ENCODE data around the gene TSLP. TPM values are rescaled to one million over a fixed set of nuclear protein-coding genes. Genes with fewer than 3 reads are reported as not detected.

The TSLP gene
- total and polyA plus RNA-seq, 10 donors = 0.34 to 1.1 (median 0.52) TPM; not detected in 1

GRCh38 chr5:111121926-111122325 lies 50.4 kb downstream of the TSLP start:
- no peaks in the 10 kb centered on the region for H3K9me3 ChIP-seq
- TF ChIP-seq POLR2A (IDR thresholded peaks at IDR 0.05) = no peak
- TF ChIP-seq POLR2AphosphoS5 (IDR thresholded peaks at IDR 0.05) = no peak
- TF ChIP-seq, protein P1, sequence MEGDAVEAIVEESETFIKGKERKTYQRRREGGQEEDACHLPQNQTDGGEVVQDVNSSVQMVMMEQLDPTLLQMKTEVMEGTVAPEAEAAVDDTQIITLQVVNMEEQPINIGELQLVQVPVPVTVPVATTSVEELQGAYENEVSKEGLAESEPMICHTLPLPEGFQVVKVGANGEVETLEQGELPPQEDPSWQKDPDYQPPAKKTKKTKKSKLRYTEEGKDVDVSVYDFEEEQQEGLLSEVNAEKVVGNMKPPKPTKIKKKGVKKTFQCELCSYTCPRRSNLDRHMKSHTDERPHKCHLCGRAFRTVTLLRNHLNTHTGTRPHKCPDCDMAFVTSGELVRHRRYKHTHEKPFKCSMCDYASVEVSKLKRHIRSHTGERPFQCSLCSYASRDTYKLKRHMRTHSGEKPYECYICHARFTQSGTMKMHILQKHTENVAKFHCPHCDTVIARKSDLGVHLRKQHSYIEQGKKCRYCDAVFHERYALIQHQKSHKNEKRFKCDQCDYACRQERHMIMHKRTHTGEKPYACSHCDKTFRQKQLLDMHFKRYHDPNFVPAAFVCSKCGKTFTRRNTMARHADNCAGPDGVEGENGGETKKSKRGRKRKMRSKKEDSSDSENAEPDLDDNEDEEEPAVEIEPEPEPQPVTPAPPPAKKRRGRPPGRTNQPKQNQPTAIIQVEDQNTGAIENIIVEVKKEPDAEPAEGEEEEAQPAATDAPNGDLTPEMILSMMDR (IDR thresholded peaks at IDR 0.05 in 8 of 11, conservative IDR thresholded peaks at IDR 0.05 in 3 of 11) = no peak
- H3K27me3 ChIP-seq (replicated peaks in 1 of 7) = no peaks in the 10 kb centered on the region
- H3K36me3 ChIP-seq = peaks cover 0 to 100% (median 86%) of the 10 kb centered on the region in 6 donors
- no peak for DNase-seq
- intact Hi-C loops (cut with DNase I; ENCODE audit: low total_unique reads) = no loop called here
- H3K27ac ChIP-seq = no peak overlapping the region
- no peak overlapping the region for H3K4me3 ChIP-seq
- H3K4me1 ChIP-seq = peaks cover 0 to 4% (median 0%) of the 10 kb centered on the region in 6 donors

DNA sequence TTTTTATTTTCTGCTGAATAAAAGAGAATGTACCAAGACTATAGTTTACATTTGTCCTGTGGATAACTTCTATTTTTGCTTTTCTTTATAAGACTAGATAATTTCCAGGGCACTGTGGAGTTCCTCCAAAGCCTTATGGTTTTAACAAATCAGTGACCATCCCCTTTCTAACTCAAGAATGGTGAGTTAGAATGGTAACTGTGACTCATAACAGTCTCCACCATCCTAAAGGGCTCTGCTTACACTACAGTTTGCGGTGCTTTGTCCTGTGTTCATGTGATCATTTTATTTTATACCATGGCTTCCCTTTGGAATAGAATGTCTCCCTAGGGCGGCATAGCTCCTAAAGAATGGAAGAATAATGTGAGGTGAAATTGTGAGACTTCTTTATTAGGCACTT lies 50.9 kb downstream of the TSLP start:
- TF ChIP-seq POLR2AphosphoS5 (IDR thresholded peaks at IDR 0.05) = no peak
- TF ChIP-seq, protein P1 (IDR thresholded peaks at IDR 0.05 in 8 of 11, conservative IDR thresholded peaks at IDR 0.05 in 3 of 11) = no peak
- TF ChIP-seq POLR2A (IDR thresholded peaks at IDR 0.05) = no peak
- intact Hi-C loops (cut with DNase I; ENCODE audit: low total_unique reads) = no loop called here
- Histone ChIP-seq H3K4me1 (no peaks in the 10 kb centered on the region), H3K4me3 (no peak overlapping the region), H3K27ac (no peak overlapping the region), H3K9me3 (no peaks in the 10 kb centered on the region), H3K36me3 (peaks cover 0 to 100% (median 85%) of the 10 kb centered on the region in 6 donors), H3K27me3 (replicated peaks in 1 of 7) (no peaks in the 10 kb centered on the region)
- 48 to 96% (median 64%) methylated on average over 2 of the region's 2 CpGs for WGBS, 5 donors
- no peak for DNase-seq

DNA sequence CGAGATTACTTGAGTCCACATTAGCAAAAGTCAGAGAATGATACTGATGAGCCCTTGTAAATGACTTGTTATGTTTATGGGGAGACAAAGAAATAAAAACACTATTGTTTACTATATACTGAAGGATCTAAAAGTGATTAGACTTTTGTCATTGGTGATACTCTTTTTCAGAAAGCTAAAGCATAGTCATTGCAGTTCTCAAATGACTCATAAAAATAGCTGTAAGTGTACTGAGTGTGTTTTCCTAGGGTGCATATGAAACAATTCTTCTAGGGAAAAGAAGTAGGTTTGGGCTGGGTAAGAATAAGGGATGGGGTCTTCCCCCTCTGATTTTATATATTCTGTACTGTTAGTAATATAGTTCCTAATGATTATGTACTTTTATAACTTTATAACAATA lies 53.3 kb downstream of the TSLP start:
- no peak for TF ChIP-seq POLR2A (IDR thresholded peaks at IDR 0.05)
- TF ChIP-seq, protein P1 (IDR thresholded peaks at IDR 0.05 in 8 of 11, conservative IDR thresholded peaks at IDR 0.05 in 3 of 11) = no peak
- TF ChIP-seq POLR2AphosphoS5 (IDR thresholded peaks at IDR 0.05) = no peak

GRCh38 chr5:111126896-111127295 lies 55.4 kb downstream of the TSLP start:
- Histone ChIP-seq H3K4me1 (no peaks in the 10 kb centered on the region), H3K36me3 (peaks cover 0 to 79% (median 51%) of the 10 kb centered on the region in 6 donors), H3K27ac (no peak overlapping the region), H3K4me3 (no peak overlapping the region), H3K9me3 (no peaks in the 10 kb centered on the region), H3K27me3 (replicated peaks in 1 of 7) (no peaks in the 10 kb centered on the region)
- TF ChIP-seq POLR2A (IDR thresholded peaks at IDR 0.05) (no peak), POLR2AphosphoS5 (IDR thresholded peaks at IDR 0.05) (no peak)
- TF ChIP-seq, protein P1 (IDR thresholded peaks at IDR 0.05 in 8 of 11, conservative IDR thresholded peaks at IDR 0.05 in 3 of 11) = no peak
- intact Hi-C loops (cut with DNase I; ENCODE audit: low total_unique reads) = no loop called here
- WGBS, 5 donors = 88 to 99% (median 95%) methylated on average over 3 of the region's 3 CpGs
- DNase-seq = no peak

More for the DNA sequence above, 53.3 kb downstream of the TSLP start:
- Histone ChIP-seq H3K4me3 (no peak overlapping the region), H3K27me3 (replicated peaks in 1 of 7) (no peaks in the 10 kb centered on the region), H3K4me1 (no peaks in the 10 kb centered on the region), H3K27ac (no peak overlapping the region), H3K36me3 (peaks cover 0 to 98% (median 70%) of the 10 kb centered on the region in 6 donors), H3K9me3 (no peaks in the 10 kb centered on the region)
- DNase-seq = no peak
- WGBS, 5 donors = 85 to 100% (median 90%) methylated on average over 1 of the region's 1 CpG
- intact Hi-C loops (cut with DNase I; ENCODE audit: low total_unique reads) = no loop called here

Other genes starting within 250 kb of the TSLP start
- gene WDR36, start 20.6 kb downstream of the TSLP start, total RNA-seq = 10 to 100 TPM; 25.0 to 36.1 (median 29.1) TPM
- gene WDR36, start 20.6 kb downstream of the TSLP start, polyA plus RNA-seq = 1 to 10 TPM; 7.9 to 9.6 (median 8.8) TPM
- gene CAMK4, start 152.7 kb downstream of the TSLP start, total RNA-seq = 10 to 100 TPM; 11.5 to 22.3 (median 16.4) TPM
- gene CAMK4, start 152.7 kb downstream of the TSLP start, polyA plus RNA-seq = 1 to 10 TPM in 2 of 3 donors, under 1 TPM in 1; 0.90 to 1.6 (median 1.6) TPM